ENCODE measurements around the gene TBC1D30. TPM values are rescaled to one million over a fixed set of nuclear protein-coding genes. Genes with fewer than 3 reads are reported as not detected.
"Not testable (repeated sequence)": the region's sequence is repeated elsewhere in the genome, so short reads cannot be mapped to it uniquely, and the experiment has no call there.

The TBC1D30 gene
- total and polyA plus RNA-seq, 7 donors, result 0.36 to 4.3 (median 2.3) TPM

DNA sequence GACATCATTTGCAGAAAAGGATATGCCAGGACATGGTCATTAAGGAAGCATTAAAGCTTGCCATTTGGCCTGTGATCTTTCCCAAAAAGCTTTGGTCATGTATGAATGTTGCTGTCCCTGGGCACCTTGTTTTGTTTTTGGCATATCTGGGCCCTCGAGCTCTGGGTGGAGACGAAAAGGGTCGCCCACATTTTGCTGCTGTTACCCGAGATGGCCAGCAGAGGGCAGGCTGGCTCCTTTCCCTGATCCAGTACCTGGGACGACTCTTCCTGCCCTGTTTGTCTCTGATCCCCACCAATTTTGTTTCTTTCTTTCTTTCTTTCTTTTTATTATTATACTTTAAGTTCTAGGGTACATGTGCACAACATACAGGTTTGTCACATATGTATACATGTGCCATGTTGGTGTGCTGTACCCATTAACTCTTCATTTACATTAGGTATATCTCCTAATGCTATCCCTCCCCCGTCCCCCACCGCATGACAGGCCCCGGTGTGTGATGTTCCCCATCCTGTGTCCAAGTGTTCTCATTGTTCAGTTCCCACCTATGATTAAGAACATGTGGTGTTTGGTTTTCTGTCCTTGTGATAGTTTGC lies 22.2 kb upstream of the TBC1D30 start:
- H3K9me3 ChIP-seq; H3K27me3 ChIP-seq; H3K4me1 ChIP-seq; H3K36me3 ChIP-seq; intact Hi-C loops (cut with DNase I); H3K4me3 ChIP-seq; H3K27ac ChIP-seq; DNase-seq: not testable (repeated sequence)
- 33 to 34% methylated on average over 8 of the region's 8 CpGs for WGBS, 2 donors
- TF ChIP-seq, protein P1, sequence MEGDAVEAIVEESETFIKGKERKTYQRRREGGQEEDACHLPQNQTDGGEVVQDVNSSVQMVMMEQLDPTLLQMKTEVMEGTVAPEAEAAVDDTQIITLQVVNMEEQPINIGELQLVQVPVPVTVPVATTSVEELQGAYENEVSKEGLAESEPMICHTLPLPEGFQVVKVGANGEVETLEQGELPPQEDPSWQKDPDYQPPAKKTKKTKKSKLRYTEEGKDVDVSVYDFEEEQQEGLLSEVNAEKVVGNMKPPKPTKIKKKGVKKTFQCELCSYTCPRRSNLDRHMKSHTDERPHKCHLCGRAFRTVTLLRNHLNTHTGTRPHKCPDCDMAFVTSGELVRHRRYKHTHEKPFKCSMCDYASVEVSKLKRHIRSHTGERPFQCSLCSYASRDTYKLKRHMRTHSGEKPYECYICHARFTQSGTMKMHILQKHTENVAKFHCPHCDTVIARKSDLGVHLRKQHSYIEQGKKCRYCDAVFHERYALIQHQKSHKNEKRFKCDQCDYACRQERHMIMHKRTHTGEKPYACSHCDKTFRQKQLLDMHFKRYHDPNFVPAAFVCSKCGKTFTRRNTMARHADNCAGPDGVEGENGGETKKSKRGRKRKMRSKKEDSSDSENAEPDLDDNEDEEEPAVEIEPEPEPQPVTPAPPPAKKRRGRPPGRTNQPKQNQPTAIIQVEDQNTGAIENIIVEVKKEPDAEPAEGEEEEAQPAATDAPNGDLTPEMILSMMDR (IDR thresholded peaks at IDR 0.05), result peak in 3 of 4 experiments; percentile 19 to 64 (median 59)

DNA sequence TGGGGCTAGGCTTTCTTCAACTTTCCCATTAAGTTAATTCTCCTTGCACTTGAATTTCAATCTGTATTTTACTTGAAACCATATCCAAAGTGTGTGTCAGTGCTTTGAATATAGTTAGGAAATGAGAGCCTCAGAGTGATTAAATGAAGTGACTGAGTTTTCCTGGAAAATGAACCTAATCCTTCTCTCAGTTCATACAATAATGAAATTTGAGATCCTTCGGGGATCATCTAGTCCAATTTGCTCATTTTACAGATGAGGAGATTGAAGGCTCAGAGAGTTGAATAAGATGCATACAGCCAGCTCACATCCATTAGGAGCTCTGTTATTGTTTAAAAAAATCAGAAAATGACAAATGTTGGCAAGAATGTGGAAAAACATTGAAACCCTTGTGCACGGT lies 18.3 kb upstream of the TBC1D30 start:
- no peak for DNase-seq
- Histone ChIP-seq H3K27me3 (no peaks in the 10 kb centered on the region), H3K27ac (no peak overlapping the region), H3K9me3 (no peaks in the 10 kb centered on the region), H3K36me3 (no peaks in the 10 kb centered on the region), H3K4me3 (no peak overlapping the region), H3K4me1 (no peaks in the 10 kb centered on the region)
- no peak for TF ChIP-seq POLR2AphosphoS5 (IDR thresholded peaks at IDR 0.05)
- no peak for TF ChIP-seq POLR2A (IDR thresholded peaks at IDR 0.05)
- 91 to 93% methylated on average over 2 of the region's 2 CpGs for WGBS, 2 donors
- intact Hi-C loops (cut with DNase I), result no loop called here

DNA sequence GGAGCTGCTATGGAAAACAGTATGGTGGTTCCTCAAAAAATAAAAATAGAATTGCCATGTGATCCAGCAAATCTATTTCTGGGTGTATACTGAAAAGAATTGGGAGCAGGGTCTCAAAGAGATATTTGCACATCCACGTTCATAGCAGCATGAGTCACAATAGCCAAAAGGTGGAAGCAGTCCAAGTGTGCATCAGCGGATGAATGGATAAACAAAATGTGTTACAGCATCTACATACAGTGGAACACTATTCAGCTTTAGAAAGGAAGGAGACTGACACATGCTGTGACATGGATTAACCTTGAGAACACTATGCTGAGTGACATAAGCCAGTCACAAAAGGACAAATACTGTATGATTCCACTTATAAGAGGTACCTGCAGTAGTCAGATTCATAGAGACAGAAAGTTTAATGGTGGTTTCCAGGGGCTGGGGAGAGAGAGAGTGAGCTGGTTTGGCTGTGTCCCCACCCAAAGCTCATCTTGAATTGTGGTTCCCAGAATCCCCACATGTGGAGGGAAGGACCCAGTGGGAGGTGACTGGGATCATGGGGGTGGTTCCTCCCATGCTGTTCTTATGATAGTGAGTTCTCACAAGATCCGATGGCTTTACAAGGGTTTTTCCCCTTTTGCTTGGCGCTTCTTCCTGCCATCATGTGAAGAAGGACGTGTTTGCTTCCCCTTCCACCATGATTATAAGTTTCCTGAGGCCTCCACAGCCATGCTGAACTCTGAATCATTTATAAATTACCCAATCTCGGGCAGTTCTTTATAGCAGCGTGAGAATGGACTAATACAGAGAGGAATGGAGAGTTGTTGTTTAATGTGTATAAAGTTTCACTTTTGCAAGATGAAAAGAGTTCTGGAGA lies 17.6 kb upstream of the TBC1D30 start:
- TF ChIP-seq POLR2A (IDR thresholded peaks at IDR 0.05) (no peak), EP300 (IDR thresholded peaks at IDR 0.05) (no peak), POLR2AphosphoS5 (IDR thresholded peaks at IDR 0.05) (no peak)
- TF ChIP-seq, protein P1 (IDR thresholded peaks at IDR 0.05), result no peak
- DNase-seq, result no peak
- WGBS, 2 donors, result 82 to 83% methylated on average over 7 of the region's 7 CpGs
- H3K4me3 ChIP-seq, result no peak overlapping the region
- intact Hi-C loops (cut with DNase I), result no loop called here
- H3K4me1 ChIP-seq, result no peaks in the 10 kb centered on the region
- H3K27ac ChIP-seq, result no peak overlapping the region
- H3K9me3 ChIP-seq, result no peaks in the 10 kb centered on the region
- no peaks in the 10 kb centered on the region for H3K27me3 ChIP-seq
- H3K36me3 ChIP-seq, result no peaks in the 10 kb centered on the region

DNA sequence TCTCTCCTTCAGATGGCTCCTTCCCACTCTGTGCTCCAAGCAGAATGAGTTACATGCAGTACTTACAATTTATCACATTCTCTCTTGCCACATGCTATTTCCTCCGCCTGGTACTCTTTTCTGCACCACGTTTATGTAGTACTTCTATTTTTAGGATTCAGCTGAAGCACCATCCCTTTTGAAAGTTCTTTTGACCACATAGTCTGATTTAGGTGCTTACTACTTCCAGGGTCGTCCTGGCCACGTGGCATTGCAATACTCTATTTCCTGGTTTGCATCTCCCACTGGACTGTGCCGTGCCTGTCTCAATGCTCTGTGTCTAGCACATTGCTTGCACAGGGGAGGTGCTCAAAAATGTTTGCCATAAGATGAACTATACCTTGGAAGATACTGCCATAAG lies 16.3 kb upstream of the TBC1D30 start:
- Histone ChIP-seq H3K27me3 (no peaks in the 10 kb centered on the region), H3K27ac (no peak overlapping the region), H3K4me3 (no peak overlapping the region), H3K36me3 (no peaks in the 10 kb centered on the region), H3K9me3 (no peaks in the 10 kb centered on the region), H3K4me1 (no peaks in the 10 kb centered on the region)
- WGBS, 2 donors, result 42 to 67% methylated on average over 5 of the region's 5 CpGs
- no peak for DNase-seq
- intact Hi-C loops (cut with DNase I), result no loop called here
- TF ChIP-seq EP300 (IDR thresholded peaks at IDR 0.05) (no peak), POLR2AphosphoS5 (IDR thresholded peaks at IDR 0.05) (no peak), POLR2A (IDR thresholded peaks at IDR 0.05) (no peak)
- TF ChIP-seq, protein P1 (IDR thresholded peaks at IDR 0.05), result no peak

DNA sequence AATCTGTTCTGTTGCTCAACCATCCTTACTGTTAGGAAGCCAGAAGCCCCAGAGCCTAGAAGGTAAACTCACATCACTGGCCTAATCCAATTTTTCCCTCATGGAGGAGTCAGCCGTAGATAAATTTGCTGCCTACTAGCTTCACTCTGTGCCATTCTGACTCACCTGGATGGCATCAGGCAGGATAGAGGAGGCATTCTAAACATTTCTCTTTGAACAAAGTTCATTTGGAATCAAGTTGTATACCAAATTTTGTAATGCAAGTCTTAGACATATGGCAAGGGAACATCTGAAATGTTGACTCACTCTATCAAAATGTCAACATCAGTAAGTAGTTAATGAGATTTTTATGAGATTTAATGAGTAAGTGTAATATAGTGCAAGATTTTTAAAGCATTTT lies 13.6 kb upstream of the TBC1D30 start:
- H3K27ac ChIP-seq, result no peak overlapping the region
- TF ChIP-seq, protein P1 (IDR thresholded peaks at IDR 0.05), result no peak
- TF ChIP-seq POLR2AphosphoS5 (IDR thresholded peaks at IDR 0.05) (no peak), POLR2A (IDR thresholded peaks at IDR 0.05) (no peak), EP300 (IDR thresholded peaks at IDR 0.05) (no peak)
- no peak for DNase-seq
- H3K27me3 ChIP-seq, result no peaks in the 10 kb centered on the region
- H3K4me3 ChIP-seq, result no peak overlapping the region
- H3K4me1 ChIP-seq, result no peaks in the 10 kb centered on the region
- H3K9me3 ChIP-seq, result no peaks in the 10 kb centered on the region
- intact Hi-C loops (cut with DNase I), result no loop called here
- 31 to 70% methylated on average over 1 of the region's 1 CpG for WGBS, 2 donors
- no peaks in the 10 kb centered on the region for H3K36me3 ChIP-seq
